Measurements from ENCODE around the gene PLCG1.

DNA sequence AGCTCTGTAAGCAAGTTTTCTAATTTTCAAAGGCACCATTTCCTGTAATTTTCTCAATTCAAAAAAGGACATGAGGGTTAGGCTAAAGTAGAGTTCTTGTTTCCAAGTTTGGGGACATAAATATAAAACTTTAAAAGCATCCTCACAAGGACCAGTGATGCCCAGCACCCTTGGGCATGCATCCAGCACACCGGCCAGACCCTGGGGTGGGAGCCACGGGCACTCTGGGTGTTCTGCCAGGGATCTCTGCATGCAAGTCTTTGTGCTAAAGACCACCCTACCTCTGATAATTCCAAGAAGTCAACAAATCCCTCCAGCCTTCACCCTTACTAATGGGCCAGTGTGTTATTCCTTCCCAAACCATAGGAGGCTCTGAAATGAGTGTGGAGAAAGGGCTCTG, 46.5 kb downstream of the PLCG1 start:
- TF ChIP-seq, protein P1, sequence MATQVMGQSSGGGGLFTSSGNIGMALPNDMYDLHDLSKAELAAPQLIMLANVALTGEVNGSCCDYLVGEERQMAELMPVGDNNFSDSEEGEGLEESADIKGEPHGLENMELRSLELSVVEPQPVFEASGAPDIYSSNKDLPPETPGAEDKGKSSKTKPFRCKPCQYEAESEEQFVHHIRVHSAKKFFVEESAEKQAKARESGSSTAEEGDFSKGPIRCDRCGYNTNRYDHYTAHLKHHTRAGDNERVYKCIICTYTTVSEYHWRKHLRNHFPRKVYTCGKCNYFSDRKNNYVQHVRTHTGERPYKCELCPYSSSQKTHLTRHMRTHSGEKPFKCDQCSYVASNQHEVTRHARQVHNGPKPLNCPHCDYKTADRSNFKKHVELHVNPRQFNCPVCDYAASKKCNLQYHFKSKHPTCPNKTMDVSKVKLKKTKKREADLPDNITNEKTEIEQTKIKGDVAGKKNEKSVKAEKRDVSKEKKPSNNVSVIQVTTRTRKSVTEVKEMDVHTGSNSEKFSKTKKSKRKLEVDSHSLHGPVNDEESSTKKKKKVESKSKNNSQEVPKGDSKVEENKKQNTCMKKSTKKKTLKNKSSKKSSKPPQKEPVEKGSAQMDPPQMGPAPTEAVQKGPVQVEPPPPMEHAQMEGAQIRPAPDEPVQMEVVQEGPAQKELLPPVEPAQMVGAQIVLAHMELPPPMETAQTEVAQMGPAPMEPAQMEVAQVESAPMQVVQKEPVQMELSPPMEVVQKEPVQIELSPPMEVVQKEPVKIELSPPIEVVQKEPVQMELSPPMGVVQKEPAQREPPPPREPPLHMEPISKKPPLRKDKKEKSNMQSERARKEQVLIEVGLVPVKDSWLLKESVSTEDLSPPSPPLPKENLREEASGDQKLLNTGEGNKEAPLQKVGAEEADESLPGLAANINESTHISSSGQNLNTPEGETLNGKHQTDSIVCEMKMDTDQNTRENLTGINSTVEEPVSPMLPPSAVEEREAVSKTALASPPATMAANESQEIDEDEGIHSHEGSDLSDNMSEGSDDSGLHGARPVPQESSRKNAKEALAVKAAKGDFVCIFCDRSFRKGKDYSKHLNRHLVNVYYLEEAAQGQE (IDR thresholded peaks at IDR 0.05; ENCODE audit: unreplicated experiment), result no peak
- TF ChIP-seq NANOG (IDR thresholded peaks at IDR 0.05; ENCODE audit: borderline replicate concordance) (no peak), JUNB (IDR thresholded peaks at IDR 0.05; ENCODE audit: unreplicated experiment) (no peak), EZH2 (IDR thresholded peaks at IDR 0.05; ENCODE audit: low read depth, unreplicated experiment) (no peak), POLR2AphosphoS5 (IDR thresholded peaks at IDR 0.05; ENCODE audit: low read depth) (no peak), CREB1 (CRISPR knock-in tag; IDR thresholded peaks at IDR 0.05; ENCODE audit: low read depth) (no peak), EZH2phosphoT487 (IDR thresholded peaks at IDR 0.05; ENCODE audit: unreplicated experiment) (no peak), ZNF331 (CRISPR knock-in tag; IDR thresholded peaks at IDR 0.05; ENCODE audit: low read depth) (no peak), STAT1 (IDR thresholded peaks at IDR 0.05; ENCODE audit: unreplicated experiment) (no peak), ZNF114 (CRISPR knock-in tag; IDR thresholded peaks at IDR 0.05) (no peak)
- TF ChIP-seq, protein P2, sequence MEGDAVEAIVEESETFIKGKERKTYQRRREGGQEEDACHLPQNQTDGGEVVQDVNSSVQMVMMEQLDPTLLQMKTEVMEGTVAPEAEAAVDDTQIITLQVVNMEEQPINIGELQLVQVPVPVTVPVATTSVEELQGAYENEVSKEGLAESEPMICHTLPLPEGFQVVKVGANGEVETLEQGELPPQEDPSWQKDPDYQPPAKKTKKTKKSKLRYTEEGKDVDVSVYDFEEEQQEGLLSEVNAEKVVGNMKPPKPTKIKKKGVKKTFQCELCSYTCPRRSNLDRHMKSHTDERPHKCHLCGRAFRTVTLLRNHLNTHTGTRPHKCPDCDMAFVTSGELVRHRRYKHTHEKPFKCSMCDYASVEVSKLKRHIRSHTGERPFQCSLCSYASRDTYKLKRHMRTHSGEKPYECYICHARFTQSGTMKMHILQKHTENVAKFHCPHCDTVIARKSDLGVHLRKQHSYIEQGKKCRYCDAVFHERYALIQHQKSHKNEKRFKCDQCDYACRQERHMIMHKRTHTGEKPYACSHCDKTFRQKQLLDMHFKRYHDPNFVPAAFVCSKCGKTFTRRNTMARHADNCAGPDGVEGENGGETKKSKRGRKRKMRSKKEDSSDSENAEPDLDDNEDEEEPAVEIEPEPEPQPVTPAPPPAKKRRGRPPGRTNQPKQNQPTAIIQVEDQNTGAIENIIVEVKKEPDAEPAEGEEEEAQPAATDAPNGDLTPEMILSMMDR (conservative IDR thresholded peaks at IDR 0.05; ENCODE audit: low read depth in 2 of 2), result no peak
- TF ChIP-seq, protein P3, sequence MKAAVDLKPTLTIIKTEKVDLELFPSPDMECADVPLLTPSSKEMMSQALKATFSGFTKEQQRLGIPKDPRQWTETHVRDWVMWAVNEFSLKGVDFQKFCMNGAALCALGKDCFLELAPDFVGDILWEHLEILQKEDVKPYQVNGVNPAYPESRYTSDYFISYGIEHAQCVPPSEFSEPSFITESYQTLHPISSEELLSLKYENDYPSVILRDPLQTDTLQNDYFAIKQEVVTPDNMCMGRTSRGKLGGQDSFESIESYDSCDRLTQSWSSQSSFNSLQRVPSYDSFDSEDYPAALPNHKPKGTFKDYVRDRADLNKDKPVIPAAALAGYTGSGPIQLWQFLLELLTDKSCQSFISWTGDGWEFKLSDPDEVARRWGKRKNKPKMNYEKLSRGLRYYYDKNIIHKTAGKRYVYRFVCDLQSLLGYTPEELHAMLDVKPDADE (IDR thresholded peaks at IDR 0.05), result no peak

All from GM23338 (cell line).